ENCODE measurements around the gene SAXO1. TPM values are rescaled to one million over a fixed set of nuclear protein-coding genes. Genes with fewer than 3 reads are reported as not detected.

The SAXO1 gene
- 0.20 and 3.6 TPM in 2 replicates for total RNA-seq

GRCh38 chr9:19033015-19033414 is at the start of gene SAXO1:
Gene SAXO1, minus strand, starts transcription at chr9:19033209. Its CDS starts 301 bp downstream, at chr9:19032908.

GRCh38 chr9:19048966-19049916 is 16.2 kb upstream of the SAXO1 start, which contains the start of gene RRAGA:
Gene RRAGA, plus strand, starts transcription at chr9:19049427. Its CDS starts 233 bp downstream, at chr9:19049660.

Other genes starting within 250 kb of the SAXO1 start
- gene RRAGA, start 16.2 kb upstream of the SAXO1 start, total RNA-seq: 72.1 and 83.9 TPM in 2 replicates
- 6.1 and 13.6 TPM in 2 replicates for gene HAUS6, start 69.7 kb upstream of the SAXO1 start, total RNA-seq
- 390 and 404 TPM in 2 replicates for gene PLIN2, start 94.3 kb upstream of the SAXO1 start, total RNA-seq
- 26.6 and 33.0 TPM in 2 replicates for gene DENND4C, start 197.5 kb upstream of the SAXO1 start, total RNA-seq